DMS153 treated with DMSO at 0.1 percent for 48 hours (cell line): Measurements from ENCODE around the gene EXTL2.
"Not testable (repeated sequence)": the region's sequence is repeated elsewhere in the genome, so short reads cannot be mapped to it uniquely, and the experiment has no call there.

Experiments used
- DNase-seq: peaks from one replicate; lab custom pipeline; 2025; ENCODE audit not compliant: unreplicated experiment; lab: John Stamatoyannopoulos, UW

The EXTL2 gene

GRCh38 chr1:100860397-100860991 is 34.1 kb downstream of the EXTL2 start:
- DNase-seq, result no peak

GRCh38 chr1:100855116-100855515 is 39.5 kb downstream of the EXTL2 start:
- not testable (repeated sequence) for DNase-seq

- DNase-seq, result no peak
Measured at GRCh38 chr1:100852976-100853375, 41.7 kb downstream of the EXTL2 start.

GRCh38 chr1:100851726-100852125 is 42.9 kb downstream of the EXTL2 start:
- no peak for DNase-seq

GRCh38 chr1:100847361-100848082 is 47.1 kb downstream of the EXTL2 start:
- DNase-seq, result no peak

GRCh38 chr1:100843160-100843559 is 51.5 kb downstream of the EXTL2 start:
- not testable (repeated sequence) for DNase-seq

- DNase-seq, result no peak
Measured at GRCh38 chr1:100835866-100836842, 58.5 kb downstream of the EXTL2 start.

- DNase-seq, result peak; percentile 6
Measured at GRCh38 chr1:100834777-100835660, 59.6 kb downstream of the EXTL2 start.

GRCh38 chr1:100832694-100833428 is 61.8 kb downstream of the EXTL2 start:
- no peak for DNase-seq

GRCh38 chr1:100825666-100826065 is 69.0 kb downstream of the EXTL2 start:
- not testable (repeated sequence) for DNase-seq
